GM18867 (cell line): Measurements from ENCODE around the gene HEMK1.
A peak's percentile ranks its signal among the peaks of the same experiment; 100 is the strongest.

Experiments
- ATAC-seq: cut with Tn5 transposase; IDR thresholded peaks from one replicate; pipeline ENCODE4 v1.9.1; 2021; ENCODE audit warnings: mild to moderate bottlenecking, moderate library complexity; ENCODE audit not compliant: unreplicated experiment

HEMK1 gene

GRCh38 chr3:50568947-50569749, at the start of gene HEMK1:
HEMK1 (plus strand) TSS chr3:50569522; CDS start chr3:50571105, 1,583 bp downstream.
- ATAC-seq, result peak; percentile 60

- ATAC-seq, result no peak
These were observed 48.5 kb upstream of the HEMK1 start for GRCh38 chr3:50520849-50521248.

GRCh38 chr3:50521572-50521971, 47.8 kb upstream of the HEMK1 start:
- ATAC-seq, result no peak

- no peak for ATAC-seq
These were observed 46.0 kb upstream of the HEMK1 start for GRCh38 chr3:50523279-50523811.

- no peak for ATAC-seq
These were observed 44.6 kb upstream of the HEMK1 start for GRCh38 chr3:50524746-50525145.

- ATAC-seq, result no peak
These were observed 44.0 kb upstream of the HEMK1 start for GRCh38 chr3:50525191-50525910.

GRCh38 chr3:50525987-50526386, 43.3 kb upstream of the HEMK1 start:
- ATAC-seq, result no peak

GRCh38 chr3:50530001-50530970, 39.0 kb upstream of the HEMK1 start:
- ATAC-seq, result no peak

- no peak for ATAC-seq
These were observed 38.1 kb upstream of the HEMK1 start for GRCh38 chr3:50531201-50531600.

- ATAC-seq, result no peak
These were observed 37.1 kb upstream of the HEMK1 start for GRCh38 chr3:50532062-50532705.

GRCh38 chr3:50533316-50533715, 36.0 kb upstream of the HEMK1 start:
- no peak for ATAC-seq

- no peak for ATAC-seq
These were observed 35.4 kb upstream of the HEMK1 start for GRCh38 chr3:50533807-50534461.

- ATAC-seq, result no peak
These were observed 34.5 kb upstream of the HEMK1 start for GRCh38 chr3:50534681-50535330.

- no peak for ATAC-seq
These were observed 32.7 kb upstream of the HEMK1 start for GRCh38 chr3:50536471-50537180.

- no peak for ATAC-seq
These were observed 31.7 kb upstream of the HEMK1 start for GRCh38 chr3:50537421-50538129.

- ATAC-seq, result no peak
These were observed 29.7 kb upstream of the HEMK1 start for GRCh38 chr3:50539356-50540286.
